ENCODE measurements around the gene ZNF43.

- no peak for TF ChIP-seq POLR2AphosphoS5 (IDR thresholded peaks at IDR 0.05; ENCODE audit: low read depth, low read length)
- TF ChIP-seq POLR2A (IDR thresholded peaks at IDR 0.05; ENCODE audit: low read depth, low read length), result no peak
These were observed 42.7 kb upstream of the ZNF43 start for GRCh38 chr19:21878646-21879045.
